ENCODE data around the gene FAM3C. TPM values are rescaled to one million over a fixed set of nuclear protein-coding genes. Genes with fewer than 3 reads are reported as not detected.

FAM3C gene
- total and polyA plus RNA-seq, 2 of the 8 experiments (the other 6 are each of a cell fraction or from before 2014, with no cell fraction given), result 27.0 to 77.7 TPM

- TF ChIP-seq RNF2 (IDR thresholded peaks at IDR 0.05; ENCODE audit: borderline replicate concordance, low read depth, low read length, missing control alignments, poor library complexity, severe bottlenecking), result no peak
These were observed 58.7 kb downstream of the FAM3C start (continued) for GRCh38 chr7:121337398-121337797.
